Measurements from ENCODE around the gene RFTN1.

- TF ChIP-seq CTCF (conservative IDR thresholded peaks at IDR 0.05; ENCODE audit: low read length) (no peak), EZH2phosphoT487 (IDR thresholded peaks at IDR 0.05; ENCODE audit: borderline replicate concordance) (no peak)
Measured at GRCh38 chr3:16305111-16305541, 208.4 kb downstream of the RFTN1 start.

Measured in Loucy (cell line).